Measurements from ENCODE around the gene TMEM192. TPM values are rescaled to one million over a fixed set of nuclear protein-coding genes. Genes with fewer than 3 reads are reported as not detected.
"Not testable (repeated sequence)": the region's sequence is repeated elsewhere in the genome, so short reads cannot be mapped to it uniquely, and the experiment has no call there.

Gene TMEM192
- total RNA-seq, 1 donor from 2014 or later = 12.1 TPM

GRCh38 chr4:165111906-165112367 lies 723 bp downstream of the TMEM192 start:
- no peaks in the 10 kb centered on the region for H3K27me3 Mint-ChIP-seq
- no peaks in the 10 kb centered on the region for H3K9me3 Mint-ChIP-seq
- no peaks in the 10 kb centered on the region for H3K36me3 Mint-ChIP-seq
- peaks cover 17% of the 10 kb centered on the region for H3K4me1 Mint-ChIP-seq (ENCODE audit: unreplicated experiment)
- H3K27ac Mint-ChIP-seq = peak overlapping the region; percentile 82
- H3K4me3 Mint-ChIP-seq = peak overlapping the region; percentile 93
- no peak for DNase-seq (ENCODE audit: extremely low spot score, unreplicated experiment)
- TF ChIP-seq CTCF (conservative IDR thresholded peaks at IDR 0.05) = no peak

- DNase-seq (ENCODE audit: extremely low spot score, unreplicated experiment) = no peak
- Mint-ChIP-seq H3K9me3 (no peaks in the 10 kb centered on the region), H3K4me3 (no peak overlapping the region), H3K36me3 (no peaks in the 10 kb centered on the region), H3K27me3 (no peaks in the 10 kb centered on the region), H3K27ac (no peak overlapping the region), H3K4me1 (ENCODE audit: unreplicated experiment) (no peaks in the 10 kb centered on the region)
- no peak for TF ChIP-seq CTCF (conservative IDR thresholded peaks at IDR 0.05)
Observed at GRCh38 chr4:165106518-165106917, 6.1 kb downstream of the TMEM192 start.

- TF ChIP-seq CTCF (conservative IDR thresholded peaks at IDR 0.05) = no peak
- Mint-ChIP-seq H3K4me1 (ENCODE audit: unreplicated experiment) (no peaks in the 10 kb centered on the region), H3K36me3 (peaks cover 4% of the 10 kb centered on the region), H3K27ac (no peak overlapping the region), H3K27me3 (no peaks in the 10 kb centered on the region), H3K4me3 (no peak overlapping the region), H3K9me3 (no peaks in the 10 kb centered on the region)
- DNase-seq (ENCODE audit: extremely low spot score, unreplicated experiment) = no peak
Observed at GRCh38 chr4:165101641-165102040, 11.0 kb downstream of the TMEM192 start.

- Mint-ChIP-seq H3K9me3 (no peaks in the 10 kb centered on the region), H3K4me1 (ENCODE audit: unreplicated experiment) (no peaks in the 10 kb centered on the region), H3K36me3 (peaks cover 9% of the 10 kb centered on the region), H3K27me3 (no peaks in the 10 kb centered on the region), H3K27ac (no peak overlapping the region), H3K4me3 (no peak overlapping the region)
- peak; percentile 80 for TF ChIP-seq CTCF (conservative IDR thresholded peaks at IDR 0.05)
- DNase-seq (ENCODE audit: extremely low spot score, unreplicated experiment) = no peak
Observed at GRCh38 chr4:165096776-165097175, 15.9 kb downstream of the TMEM192 start.

- Mint-ChIP-seq H3K9me3 (no peaks in the 10 kb centered on the region), H3K36me3 (peaks cover 9% of the 10 kb centered on the region), H3K4me3 (no peak overlapping the region), H3K27me3 (no peaks in the 10 kb centered on the region), H3K27ac (no peak overlapping the region), H3K4me1 (ENCODE audit: unreplicated experiment) (no peaks in the 10 kb centered on the region)
- no peak for TF ChIP-seq CTCF (conservative IDR thresholded peaks at IDR 0.05)
- no peak for DNase-seq (ENCODE audit: extremely low spot score, unreplicated experiment)
Observed at GRCh38 chr4:165095291-165095690, 17.4 kb downstream of the TMEM192 start.

- H3K4me1 Mint-ChIP-seq (ENCODE audit: unreplicated experiment) = no peaks in the 10 kb centered on the region
- no peaks in the 10 kb centered on the region for H3K27me3 Mint-ChIP-seq
- no peak for TF ChIP-seq CTCF (conservative IDR thresholded peaks at IDR 0.05)
- H3K9me3 Mint-ChIP-seq = no peaks in the 10 kb centered on the region
- peaks cover 9% of the 10 kb centered on the region for H3K36me3 Mint-ChIP-seq
- H3K27ac Mint-ChIP-seq = no peak overlapping the region
- no peak for DNase-seq (ENCODE audit: extremely low spot score, unreplicated experiment)
- H3K4me3 Mint-ChIP-seq = no peak overlapping the region
Observed at GRCh38 chr4:165094873-165095272, 17.8 kb downstream of the TMEM192 start.

GRCh38 chr4:165092187-165092586 lies 20.5 kb downstream of the TMEM192 start:
- peaks cover 16% of the 10 kb centered on the region for H3K36me3 Mint-ChIP-seq
- H3K4me3 Mint-ChIP-seq; H3K27me3 Mint-ChIP-seq; H3K9me3 Mint-ChIP-seq; DNase-seq (ENCODE audit: extremely low spot score, unreplicated experiment); H3K27ac Mint-ChIP-seq; H3K4me1 Mint-ChIP-seq (ENCODE audit: unreplicated experiment): not testable (repeated sequence)

All from type B pancreatic cell (in vitro differentiated cells).